Progenitor cell of endocrine pancreas (in vitro differentiated cells): ENCODE data around the gene PDCD6IP. TPM values are rescaled to one million over a fixed set of nuclear protein-coding genes. Genes with fewer than 3 reads are reported as not detected.
"Not testable (repeated sequence)": the region's sequence is repeated elsewhere in the genome, so short reads cannot be mapped to it uniquely, and the experiment has no call there.

Experiments used
- DNase-seq: peaks from one replicate; pipeline ENCODE4 v3.0.0; 2021; ENCODE audit warnings: low spot score; ENCODE audit not compliant: unreplicated experiment
- H3K27ac Mint-ChIP-seq: 2 replicates; pipeline ENCODE4 v1.8.0; 2021; ENCODE audit warnings: mild to moderate bottlenecking, moderate library complexity, mixed read lengths
- H3K27me3 Mint-ChIP-seq: 2 replicates; pipeline ENCODE4 v1.8.0; 2021; ENCODE audit warnings: mixed read lengths
- H3K36me3 Mint-ChIP-seq: 2 replicates; pipeline ENCODE4 v1.8.0; 2022; ENCODE audit warnings: mixed read lengths; ENCODE audit not compliant: insufficient read depth
- H3K4me1 Mint-ChIP-seq: 2 replicates; pipeline ENCODE4 v1.8.0; 2021; ENCODE audit warnings: low read depth, mixed read lengths
- H3K4me3 Mint-ChIP-seq: 2 replicates; pipeline ENCODE4 v1.8.0; 2021; ENCODE audit warnings: low read depth, mild to moderate bottlenecking, moderate library complexity, mixed read lengths
- H3K9me3 Mint-ChIP-seq: 2 replicates; pipeline ENCODE4 v1.8.0; 2021; ENCODE audit warnings: low read depth, mixed read lengths
- CTCF ChIP-seq: fragments of 200-600 bp; sonication (generic); IDR thresholded peaks from one replicate; pipeline ENCODE4 v1.5.0; 2021; ENCODE audit warnings: antibody characterized with exemption, mild to moderate bottlenecking; ENCODE audit not compliant: unreplicated experiment
- long read RNA-seq: library from polyadenylated mRNA; unstranded; transcript quantifications from one replicate; pipeline ENCODE4 v2.0.0, GENCODE V29; 2020
- total RNA-seq: library from RNA; stranded (reverse); gene quantifications from 2 replicates; pipeline ENCODE4 v1.2.1, GENCODE V29; 2021

The PDCD6IP gene
- total RNA-seq, result 113 and 133 TPM in 2 replicates
- long read RNA-seq, full-length matches to known transcripts, result 169 of 264 reads
- long read RNA-seq, partial matches to known transcripts, result 78 of 264 reads
- long read RNA-seq, other reads (novel, unspliced or antisense), result 17 of 264 reads

GRCh38 chr3:33798418-33799201 lies at the start of gene PDCD6IP:
TSS of gene PDCD6IP (plus strand) at chr3:33798630. CDS start at chr3:33798729, 99 bp downstream.
- H3K9me3 Mint-ChIP-seq, result peaks cover 9% of the 10 kb centered on the region
- peaks cover 22% of the 10 kb centered on the region for H3K4me1 Mint-ChIP-seq
- peak within 1 kb of the TSS; percentile 99 for H3K27ac Mint-ChIP-seq
- peak; percentile 17 for TF ChIP-seq CTCF
- DNase-seq, result peak; percentile 82
- peak within 1 kb of the TSS; percentile 100 for H3K4me3 Mint-ChIP-seq
- peaks cover 11% of the 10 kb centered on the region for H3K36me3 Mint-ChIP-seq
- peaks cover 6% of the 10 kb centered on the region for H3K27me3 Mint-ChIP-seq

- TF ChIP-seq CTCF, result no peak
- Mint-ChIP-seq H3K36me3 (no peaks in the 10 kb centered on the region), H3K4me1 (no peaks in the 10 kb centered on the region), H3K9me3 (peaks cover 5% of the 10 kb centered on the region), H3K27me3 (no peaks in the 10 kb centered on the region), H3K4me3 (no peak overlapping the region), H3K27ac (no peak overlapping the region)
- DNase-seq, result no peak
Observed at GRCh38 chr3:33749546-33750210, 48.8 kb upstream of the PDCD6IP start.

GRCh38 chr3:33750211-33750548 lies 48.2 kb upstream of the PDCD6IP start:
- Mint-ChIP-seq H3K27ac (no peak overlapping the region), H3K27me3 (no peaks in the 10 kb centered on the region), H3K4me1 (no peaks in the 10 kb centered on the region), H3K36me3 (no peaks in the 10 kb centered on the region), H3K9me3 (peaks cover 9% of the 10 kb centered on the region), H3K4me3 (no peak overlapping the region)
- TF ChIP-seq CTCF, result no peak
- no peak for DNase-seq

- Mint-ChIP-seq H3K4me1 (no peaks in the 10 kb centered on the region), H3K4me3 (no peak overlapping the region), H3K36me3 (no peaks in the 10 kb centered on the region), H3K9me3 (peaks cover 11% of the 10 kb centered on the region), H3K27ac (no peak overlapping the region), H3K27me3 (no peaks in the 10 kb centered on the region)
- TF ChIP-seq CTCF, result no peak
- DNase-seq, result no peak
Observed at GRCh38 chr3:33751336-33751735, 47.1 kb upstream of the PDCD6IP start.

- H3K27ac Mint-ChIP-seq, H3K27me3 Mint-ChIP-seq, H3K4me3 Mint-ChIP-seq, DNase-seq, H3K4me1 Mint-ChIP-seq, H3K36me3 Mint-ChIP-seq: not testable (repeated sequence)
- peaks cover 15% of the 10 kb centered on the region for H3K9me3 Mint-ChIP-seq
Observed at GRCh38 chr3:33754391-33754790, 44.0 kb upstream of the PDCD6IP start.
